ENCODE data around the gene STYXL1.
"Not testable (repeated sequence)": the region's sequence is repeated elsewhere in the genome, so short reads cannot be mapped to it uniquely, and the experiment has no call there.

Gene STYXL1

GRCh38 chr7:76047305-76047810 lies 442 bp downstream of the STYXL1 start:
- peak overlapping the region; percentile 100 for H3K27ac ChIP-seq
- no peak for TF ChIP-seq CTCF (conservative IDR thresholded peaks at IDR 0.05)
- TF ChIP-seq ZFX (IDR thresholded peaks at IDR 0.05) = no peak

GRCh38 chr7:76044375-76044865 lies 3.4 kb downstream of the STYXL1 start:
- TF ChIP-seq CTCF (conservative IDR thresholded peaks at IDR 0.05) = no peak
- no peak overlapping the region for H3K27ac ChIP-seq

DNA sequence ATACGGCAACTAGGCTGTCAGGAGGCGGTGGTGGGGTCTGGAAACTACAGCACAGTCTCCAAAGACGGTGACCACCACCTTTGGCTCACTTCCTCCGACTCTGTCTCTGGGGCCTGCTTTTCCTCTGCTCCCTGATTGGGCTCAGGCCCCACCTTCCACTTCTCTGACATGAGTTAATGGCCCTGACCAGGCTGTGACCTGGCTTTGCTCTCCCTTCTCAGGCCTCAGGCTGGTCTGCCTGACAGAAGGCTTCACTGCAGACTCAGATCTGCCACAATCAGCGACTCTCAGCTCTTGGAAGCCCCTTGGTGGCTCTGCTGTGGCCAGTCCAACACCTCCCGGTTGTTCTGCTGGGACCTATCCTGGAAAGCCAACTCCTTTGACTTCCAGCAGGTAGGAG lies 7.7 kb downstream of the STYXL1 start:
- TF ChIP-seq ZFX (IDR thresholded peaks at IDR 0.05) = no peak
- no peak for TF ChIP-seq CTCF (conservative IDR thresholded peaks at IDR 0.05)
- no peak overlapping the region for H3K27ac ChIP-seq

- no peak overlapping the region for H3K27ac ChIP-seq
Observed at GRCh38 chr7:76037310-76037709, 10.5 kb downstream of the STYXL1 start.

DNA sequence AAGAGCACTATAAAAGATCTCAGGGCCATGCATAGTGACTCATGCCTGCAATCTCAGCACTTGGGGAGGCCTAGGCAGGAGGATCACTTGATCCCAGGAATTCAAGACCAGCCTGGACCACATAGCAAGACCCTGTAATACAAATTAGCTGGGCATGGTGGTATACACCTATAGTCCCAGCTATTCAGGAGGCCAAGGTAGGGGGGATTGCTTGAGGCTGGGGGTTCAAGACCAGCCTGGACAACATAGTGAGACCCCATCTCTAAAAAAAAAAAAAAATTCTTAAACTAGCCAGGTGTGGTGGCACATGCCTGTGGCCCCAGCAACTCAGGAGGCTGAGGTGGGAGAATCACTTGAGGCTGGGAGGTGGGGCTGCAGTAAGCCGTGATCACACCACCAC lies 15.8 kb downstream of the STYXL1 start:
- TF ChIP-seq CTCF (conservative IDR thresholded peaks at IDR 0.05) (no peak), ZFX (IDR thresholded peaks at IDR 0.05) (no peak)
- H3K27ac ChIP-seq = no peak overlapping the region

More at GRCh38 chr7:76037310-76037709, 10.5 kb downstream of the STYXL1 start:
- TF ChIP-seq ZFX (IDR thresholded peaks at IDR 0.05) (no peak), CTCF (conservative IDR thresholded peaks at IDR 0.05) (no peak)

DNA sequence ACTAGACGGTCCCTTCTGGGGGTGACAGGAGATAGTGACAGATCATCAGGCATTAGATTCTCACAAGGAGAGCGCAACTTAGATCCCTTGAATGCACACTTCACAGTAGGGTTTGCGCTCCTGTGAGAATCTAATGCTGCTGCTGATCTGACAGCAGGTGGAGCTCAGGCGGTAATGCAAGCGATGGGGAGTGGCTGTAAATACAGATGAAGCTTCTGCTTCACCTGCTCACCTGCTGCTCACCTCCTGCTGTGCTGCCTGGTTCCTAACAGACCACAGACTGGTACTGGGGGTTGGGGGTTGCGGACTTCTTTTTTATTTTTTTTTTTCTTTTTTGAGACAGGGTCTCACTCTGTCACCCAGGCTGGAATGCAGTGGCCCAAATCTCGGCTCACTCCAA lies 18.1 kb downstream of the STYXL1 start:
- not testable (repeated sequence) for H3K27ac ChIP-seq

DNA sequence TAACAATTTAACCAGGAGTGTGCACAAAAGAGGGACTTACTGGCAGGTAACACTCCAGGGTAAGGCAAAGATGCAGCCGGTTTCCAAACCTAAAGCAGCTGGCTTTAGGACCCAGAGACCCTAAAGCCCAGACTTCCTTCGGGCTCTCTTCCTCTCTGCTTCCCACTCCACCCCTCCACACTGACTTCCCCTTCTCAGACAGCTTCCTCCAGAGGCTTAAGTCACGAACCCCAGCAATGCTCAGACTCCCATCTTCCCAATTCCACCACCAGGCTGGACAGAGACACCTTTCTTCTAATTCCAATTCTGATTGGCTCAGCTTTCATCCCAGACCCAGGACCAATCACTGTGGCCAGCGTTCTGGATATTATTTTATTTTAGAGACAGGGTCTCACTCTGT lies 24.8 kb downstream of the STYXL1 start:
- H3K27ac ChIP-seq = no peak overlapping the region
- TF ChIP-seq CTCF (conservative IDR thresholded peaks at IDR 0.05) = no peak
- no peak for TF ChIP-seq ZFX (IDR thresholded peaks at IDR 0.05)

DNA sequence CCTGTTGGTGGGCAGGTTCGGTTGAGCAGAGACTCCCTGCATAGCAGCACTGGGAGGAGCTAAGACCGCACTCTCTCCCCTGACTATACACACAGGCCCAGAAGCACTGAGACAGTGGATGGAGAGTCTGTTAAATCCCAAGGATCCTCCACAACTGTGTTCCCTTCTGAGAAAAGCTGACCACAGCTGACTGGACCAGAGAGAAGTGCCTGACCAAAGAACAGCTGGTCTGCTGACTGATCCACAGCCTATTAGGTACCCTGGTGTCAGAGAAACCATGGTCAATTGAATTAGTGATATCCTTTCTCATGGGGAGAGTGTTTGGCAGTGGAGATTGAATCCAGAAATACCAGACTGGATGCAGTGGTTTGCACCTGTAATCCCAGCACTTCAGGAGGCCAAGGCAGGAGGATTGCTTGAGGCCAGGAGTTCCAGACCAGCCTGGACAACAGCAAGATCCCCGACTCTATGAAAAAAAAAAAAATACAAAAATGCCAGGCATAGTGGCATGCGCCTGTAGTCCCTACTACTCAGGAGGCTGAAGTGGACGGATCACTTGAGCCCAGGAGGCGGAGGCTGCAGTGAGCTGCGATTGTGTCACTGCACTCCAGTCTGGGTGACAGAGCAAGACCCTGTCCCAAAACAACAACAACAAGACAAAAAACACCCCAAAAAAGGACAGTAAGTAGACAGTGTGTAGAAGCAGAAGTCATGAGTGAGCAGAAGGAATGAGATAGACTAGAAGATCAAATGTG lies 25.6 kb downstream of the STYXL1 start:
- no peak overlapping the region for H3K27ac ChIP-seq
- TF ChIP-seq ZFX (IDR thresholded peaks at IDR 0.05) = no peak
- no peak for TF ChIP-seq CTCF (conservative IDR thresholded peaks at IDR 0.05)

Data from C4-2B (cell line).